ENCODE measurements around the gene GPR82. TPM values are rescaled to one million over a fixed set of nuclear protein-coding genes. Genes with fewer than 3 reads are reported as not detected.

Gene GPR82
- total and polyA plus RNA-seq, 10 of the 15 experiments (the other 5 are each of a cell fraction or from before 2014, with no cell fraction given) = 0.23 to 1.7 (median 0.56) TPM

DNA sequence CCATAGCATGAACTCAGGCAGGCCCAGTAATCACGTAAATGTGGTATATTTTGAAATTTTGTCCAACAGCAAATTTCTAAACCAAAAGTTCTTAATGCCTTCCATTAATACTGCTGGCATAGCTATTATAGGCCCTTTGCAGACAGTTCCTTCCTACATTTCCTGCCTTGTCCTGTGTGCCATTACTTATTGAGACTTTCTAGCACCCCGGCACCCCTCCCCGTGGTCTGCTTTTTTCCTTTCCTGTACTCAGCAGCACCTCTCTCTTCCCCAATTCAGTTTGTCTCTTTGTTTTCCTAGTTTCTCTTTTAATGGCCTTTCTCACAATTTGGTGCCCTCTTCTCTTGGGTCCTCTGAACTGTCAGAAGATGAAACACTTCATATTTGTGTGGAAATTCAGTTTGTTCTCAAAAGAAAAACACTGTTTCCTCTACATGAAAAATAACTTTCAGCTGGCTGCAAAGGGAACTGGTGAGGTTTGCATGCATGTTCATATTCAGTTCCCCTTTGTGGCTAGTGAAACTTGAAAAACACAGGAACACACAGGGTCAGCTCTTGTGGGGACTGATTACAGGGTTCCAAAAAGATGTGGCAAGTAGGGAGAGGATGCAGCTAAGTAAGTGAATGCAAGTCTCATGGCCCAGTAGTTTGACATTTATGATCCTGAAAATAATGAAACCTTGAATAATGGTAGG is 18.2 kb upstream of the GPR82 start (continued):
- no peak for TF ChIP-seq NRF1 (conservative IDR thresholded peaks at IDR 0.05; ENCODE audit: low read depth, low read length)
- no peak for TF ChIP-seq ZNF217 (IDR thresholded peaks at IDR 0.05)
- TF ChIP-seq SP1 (IDR thresholded peaks at IDR 0.05; ENCODE audit: low read depth, low read length) = peak; percentile 15
- TF ChIP-seq SREBF2 (IDR thresholded peaks at IDR 0.05; ENCODE audit: low read length) = no peak
- TF ChIP-seq ZZZ3 (IDR thresholded peaks at IDR 0.05; ENCODE audit: control insufficient read depth, insufficient read length, low read depth) = no peak
- TF ChIP-seq NFIC (IDR thresholded peaks at IDR 0.05; ENCODE audit: low read depth, low read length) = peak; percentile 81
- no peak for TF ChIP-seq TCF7 (IDR thresholded peaks at IDR 0.05; ENCODE audit: borderline replicate concordance)

DNA sequence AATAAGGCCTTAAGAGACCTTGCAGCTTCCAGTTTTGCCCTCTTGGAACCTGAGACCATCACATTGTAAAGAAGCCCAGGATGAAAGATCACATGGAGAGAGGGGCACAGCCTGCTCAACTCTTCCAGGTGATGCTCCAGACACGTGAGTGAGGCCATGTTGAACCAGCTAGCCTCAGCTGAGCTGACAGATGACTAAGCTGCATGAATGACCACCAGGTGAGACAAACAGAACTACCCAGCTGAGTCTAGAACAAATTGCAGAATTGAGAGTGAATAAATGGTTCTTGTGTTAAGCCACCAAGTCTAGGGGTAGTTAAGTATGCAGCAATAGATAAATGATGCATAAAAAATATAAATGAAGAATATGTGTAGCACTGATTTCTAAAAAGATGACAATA is 16.8 kb upstream of the GPR82 start:
- POLR2A ChIA-PET = interaction anchor here (0.7 to 1.0 kb wide), 2 partner anchors 13 to 501 kb away, joined by 3 to 5 read pairs; no protein-coding TSS in a partner anchor
- DNase-seq (ENCODE audit: low read depth, low spot score) = no peak

More for the DNA sequence above, 16.8 kb upstream of the GPR82 start:
- CTCF ChIA-PET = interaction anchor here (1.3 to 2.4 kb wide), 5 partner anchors 10 to 25 kb away, joined by 3 to 8 read pairs (median 5); partner anchors contain the start of gene GPR82
- Histone ChIP-seq H3K79me2 (ENCODE audit: control insufficient read depth, insufficient read depth, low read length) (no peaks in the 10 kb centered on the region), H3K27ac (ENCODE audit: control insufficient read depth, insufficient read depth) (no peak overlapping the region), H3K36me3 (ENCODE audit: control insufficient read depth in 2 of 2, insufficient read depth in 2 of 2, low read length in 1 of 2) (no peaks in the 10 kb centered on the region), H2AFZ (ENCODE audit: control insufficient read depth, low read depth, low read length) (no peak overlapping the region), H3K27me3 (replicated peaks in 1 of 2; ENCODE audit: control insufficient read depth in 2 of 2, insufficient read depth in 2 of 2, low read length in 1 of 2) (no peaks in the 10 kb centered on the region), H3K9ac (ENCODE audit: control insufficient read depth, insufficient read depth, low read length) (no peak overlapping the region), H3K4me2 (ENCODE audit: control insufficient read depth, insufficient read depth) (no peak overlapping the region), H4K20me1 (ENCODE audit: control insufficient read depth, insufficient read depth) (no peaks in the 10 kb centered on the region), H3K4me1 (ENCODE audit: control insufficient read depth, insufficient read depth, low read length) (peaks cover 26% of the 10 kb centered on the region), H3K9me3 (replicated peaks; ENCODE audit: control insufficient read depth, insufficient read depth, low read length) (no peaks in the 10 kb centered on the region), H3K4me3 (no peak overlapping the region)
- BruUV-seq (replicated peaks) = no TSS peak
- in situ Hi-C loops (cut with MboI) = no loop called here
- TF ChIP-seq SPI1 (IDR thresholded peaks at IDR 0.05; ENCODE audit: borderline replicate concordance, insufficient read depth, low read depth, low read length) (peak; percentile 19; the same call in 1 of the 2 replicates), SIX5 (IDR thresholded peaks at IDR 0.05; ENCODE audit: low read depth, low read length, severe bottlenecking) (no peak), STAT1 (conservative IDR thresholded peaks at IDR 0.05) (no peak), BHLHE40 (IDR thresholded peaks at IDR 0.05; ENCODE audit: borderline replicate concordance in 1 of 2, low read depth in 2 of 2, low read length in 1 of 2) (peak; percentile 29 to 66; a peak in 2 of 4 replicates), SREBF1 (IDR thresholded peaks at IDR 0.05; ENCODE audit: low read length) (no peak), ZNF24 (IDR thresholded peaks at IDR 0.05) (0 out of 2 replicates have a peak, but pooled peaks have one; percentile 41)
- TF ChIP-seq, protein P1, sequence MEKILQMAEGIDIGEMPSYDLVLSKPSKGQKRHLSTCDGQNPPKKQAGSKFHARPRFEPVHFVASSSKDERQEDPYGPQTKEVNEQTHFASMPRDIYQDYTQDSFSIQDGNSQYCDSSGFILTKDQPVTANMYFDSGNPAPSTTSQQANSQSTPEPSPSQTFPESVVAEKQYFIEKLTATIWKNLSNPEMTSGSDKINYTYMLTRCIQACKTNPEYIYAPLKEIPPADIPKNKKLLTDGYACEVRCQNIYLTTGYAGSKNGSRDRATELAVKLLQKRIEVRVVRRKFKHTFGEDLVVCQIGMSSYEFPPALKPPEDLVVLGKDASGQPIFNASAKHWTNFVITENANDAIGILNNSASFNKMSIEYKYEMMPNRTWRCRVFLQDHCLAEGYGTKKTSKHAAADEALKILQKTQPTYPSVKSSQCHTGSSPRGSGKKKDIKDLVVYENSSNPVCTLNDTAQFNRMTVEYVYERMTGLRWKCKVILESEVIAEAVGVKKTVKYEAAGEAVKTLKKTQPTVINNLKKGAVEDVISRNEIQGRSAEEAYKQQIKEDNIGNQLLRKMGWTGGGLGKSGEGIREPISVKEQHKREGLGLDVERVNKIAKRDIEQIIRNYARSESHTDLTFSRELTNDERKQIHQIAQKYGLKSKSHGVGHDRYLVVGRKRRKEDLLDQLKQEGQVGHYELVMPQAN (conservative IDR thresholded peaks at IDR 0.05) = no peak
- RAD21 ChIA-PET (ENCODE audit: unreplicated experiment) = interaction anchor here (1.0 to 2.1 kb wide), 2 partner anchors 19 to 44 kb away, joined by 3 to 6 read pairs; partner anchors contain the start of gene GPR34
- no peak for FAIRE-seq
- intact Hi-C loops (cut with micrococcal nuclease; ENCODE audit: unreplicated experiment) = loop anchor here (2.0 kb wide), 1 partner anchor 14 kb away; no protein-coding TSS in a partner anchor
- WGBS (ENCODE audit: insufficient coverage, insufficient replicate concordance, low lambda C conversion rate, missing lambda C conversion rate) = 21% methylated on average over 1 of the region's 1 CpG
- ATAC-seq = peak; percentile 26
- SMC1A ChIA-PET (ENCODE audit: uncharacterized antibody, unreplicated experiment) = interaction anchor here (1.2 to 1.6 kb wide), 6 partner anchors 10 to 152 kb away, joined by 3 to 8 read pairs (median 3); partner anchors contain the start of gene GPR34

All from GM12878 (cell line).